Fibroblast of skin of left quadriceps (primary cell): ENCODE results near the gene GXYLT2.
"Not testable (repeated sequence)": the region's sequence is repeated elsewhere in the genome, so short reads cannot be mapped to it uniquely, and the experiment has no call there.

ENCODE experiments used
- DNase-seq, 2 experiments: peaks; one replicate each; pipeline ENCODE4 v3.0.0-alpha.2; 2013; ENCODE audit warnings: low read depth in 2 of 2

The GXYLT2 gene

GRCh38 chr3:72892081-72892775, 4.4 kb downstream of the GXYLT2 start:
- DNase-seq = peak; percentile 85 to 86

- no peak for DNase-seq
These were observed 5.0 kb downstream of the GXYLT2 start for GRCh38 chr3:72892870-72893269.

- DNase-seq = no peak
These were observed 7.2 kb downstream of the GXYLT2 start for GRCh38 chr3:72894976-72895552.

DNA sequence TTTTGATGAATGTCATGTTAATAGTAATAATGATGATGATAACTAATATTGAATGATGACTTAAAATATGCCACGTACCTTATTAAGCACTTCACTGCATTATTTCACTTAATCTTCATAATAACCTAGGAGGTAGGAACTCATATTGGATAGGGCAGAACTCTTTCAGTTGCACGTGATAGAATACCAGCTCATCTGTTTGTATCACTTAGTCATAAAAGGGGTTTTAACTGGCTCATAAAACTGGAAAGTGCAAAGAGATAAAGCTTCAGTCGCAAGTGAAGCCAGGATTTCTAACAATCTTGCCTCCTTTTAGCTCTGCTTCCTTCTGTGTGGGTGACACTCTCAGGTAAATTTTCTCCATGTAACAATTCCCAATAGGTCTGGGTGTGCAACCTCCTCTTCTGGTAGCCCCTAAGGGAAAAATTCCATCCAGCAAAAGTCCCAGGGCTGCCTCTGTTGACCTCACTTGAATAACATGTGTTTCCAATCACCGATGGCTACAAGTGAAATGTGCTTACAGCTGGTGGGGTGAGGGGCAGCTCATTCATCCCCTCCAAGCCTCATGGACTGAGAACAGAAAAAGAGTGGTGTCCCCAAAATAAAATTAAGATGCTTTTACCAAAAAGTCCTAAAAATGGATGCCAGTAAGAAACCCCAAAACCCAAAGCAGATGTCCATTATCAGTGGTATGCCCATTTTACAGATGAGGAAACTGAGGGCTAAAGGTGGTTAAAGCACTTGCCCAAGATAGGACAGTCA, 9.3 kb downstream of the GXYLT2 start:
- DNase-seq = peak in 1 of 2 experiments; percentile 56

DNA sequence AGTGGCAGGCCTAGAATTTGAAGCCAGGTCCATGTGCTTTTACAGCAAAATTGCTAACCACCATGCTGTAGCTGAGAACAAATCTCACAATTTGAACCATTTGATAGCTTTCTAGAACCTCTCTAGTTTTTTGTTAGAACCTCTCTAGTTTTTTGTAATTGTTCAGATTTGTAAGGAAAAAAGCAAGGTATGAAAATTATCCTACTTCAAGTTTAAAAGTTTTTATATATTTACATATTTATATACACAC, 9.8 kb downstream of the GXYLT2 start:
- DNase-seq = no peak

- no peak for DNase-seq
These were observed 11.5 kb downstream of the GXYLT2 start for GRCh38 chr3:72899349-72899765.

DNA sequence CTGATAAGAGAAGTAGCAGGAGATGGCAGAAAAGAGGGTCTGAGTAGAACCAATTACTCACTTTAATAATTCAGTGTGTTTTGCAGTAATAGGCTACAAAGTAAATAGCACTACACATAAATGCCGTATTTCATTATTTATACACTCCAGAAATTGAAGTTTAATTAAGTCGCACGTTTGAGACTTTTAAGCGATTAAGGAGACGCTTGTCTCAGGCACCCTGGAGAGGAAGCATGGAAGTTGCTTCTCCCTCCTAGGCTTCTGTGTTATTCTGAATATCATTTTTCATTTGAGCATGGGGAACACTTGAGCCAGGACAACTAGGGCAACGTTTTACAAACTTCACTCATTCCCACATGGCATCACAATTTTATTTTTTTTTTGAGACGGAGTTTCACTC, 12.2 kb downstream of the GXYLT2 start:
- DNase-seq = no peak

GRCh38 chr3:72901840-72902239, 14.0 kb downstream of the GXYLT2 start:
- DNase-seq = no peak

DNA sequence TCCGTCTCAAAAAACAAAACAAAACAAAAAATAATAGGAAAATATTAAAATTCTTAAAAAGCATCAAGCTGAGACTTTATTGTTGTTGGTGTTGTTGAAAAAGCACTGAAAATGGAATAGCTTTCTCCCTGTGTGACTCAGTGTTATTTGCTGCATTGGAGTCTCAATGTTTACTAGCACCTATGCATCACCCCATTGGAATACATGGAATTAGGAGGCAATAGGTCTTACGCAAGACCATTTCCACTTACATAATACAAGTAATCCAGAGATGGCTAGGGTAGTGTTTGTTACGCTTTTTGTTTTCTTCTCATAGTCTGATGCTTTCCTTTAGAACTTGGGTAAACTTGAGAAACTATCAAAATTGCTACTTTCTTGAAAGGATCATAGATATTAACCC, 15.2 kb downstream of the GXYLT2 start:
- DNase-seq = peak; percentile 63 to 64

DNA sequence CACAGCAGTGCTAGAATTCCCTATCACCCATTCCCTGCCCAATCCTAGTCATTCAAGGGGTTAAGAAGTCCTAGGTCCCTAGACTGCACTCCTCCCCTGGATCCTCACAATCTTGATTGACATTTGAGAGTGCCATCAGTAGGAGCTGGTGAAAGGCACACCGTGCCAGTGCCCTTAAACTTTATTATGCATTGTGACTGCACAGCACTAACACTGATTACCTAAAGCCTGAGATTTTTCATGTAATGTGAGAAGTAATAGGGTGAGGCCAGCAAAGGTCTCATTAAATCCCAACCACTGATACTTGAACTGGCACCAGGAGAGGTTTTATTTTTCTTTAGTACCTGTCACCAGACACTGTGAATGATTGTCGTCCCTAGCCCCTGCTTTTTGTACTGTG, 16.3 kb downstream of the GXYLT2 start:
- no peak for DNase-seq

DNA sequence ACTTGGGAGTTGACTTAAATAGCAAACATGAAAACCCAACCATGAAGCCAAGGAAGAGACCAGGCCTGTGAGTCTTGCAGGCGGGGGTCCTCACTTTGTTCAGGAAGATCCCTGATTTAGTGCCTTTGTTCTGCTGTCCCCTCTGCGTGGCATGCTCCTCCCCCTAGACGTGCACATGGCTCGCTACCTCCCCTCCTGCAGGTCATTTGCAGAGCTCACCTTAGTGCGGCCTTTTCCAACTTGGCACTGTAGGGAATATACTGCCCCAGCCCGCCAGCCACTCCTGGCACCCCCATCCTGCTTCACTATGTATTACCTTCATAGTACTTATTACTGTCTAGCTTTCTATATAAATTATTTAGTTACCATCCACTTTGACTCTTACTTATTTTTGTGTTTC, 18.3 kb downstream of the GXYLT2 start:
- DNase-seq = no peak

GRCh38 chr3:72907131-72907711, 19.4 kb downstream of the GXYLT2 start:
- DNase-seq = peak; percentile 84 to 85

- peak; percentile 54 to 57 for DNase-seq
These were observed 20.1 kb downstream of the GXYLT2 start for GRCh38 chr3:72907731-72908620.

GRCh38 chr3:72909591-72909990, 21.7 kb downstream of the GXYLT2 start:
- no peak for DNase-seq

- no peak for DNase-seq
These were observed 24.7 kb downstream of the GXYLT2 start for GRCh38 chr3:72912532-72912931.

DNA sequence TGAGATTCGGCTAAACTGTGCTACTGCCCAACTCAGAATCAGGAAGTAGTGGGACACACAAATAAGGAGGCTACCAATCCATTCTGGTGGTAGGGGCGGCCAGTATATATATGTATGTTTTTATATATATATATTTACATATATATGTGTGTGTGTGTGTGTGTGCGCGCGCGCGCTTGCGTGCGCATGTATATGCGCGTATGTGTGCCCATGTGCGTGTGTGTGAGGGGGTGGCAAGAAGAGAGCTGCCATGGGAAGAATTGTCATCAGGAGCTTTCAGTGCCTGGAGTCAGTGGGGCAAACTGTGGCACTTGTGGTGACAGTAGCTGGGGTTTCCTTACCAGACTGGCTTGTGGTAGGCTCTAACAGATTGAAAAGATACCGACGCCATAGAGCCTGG, 26.5 kb downstream of the GXYLT2 start:
- DNase-seq = no peak

DNA sequence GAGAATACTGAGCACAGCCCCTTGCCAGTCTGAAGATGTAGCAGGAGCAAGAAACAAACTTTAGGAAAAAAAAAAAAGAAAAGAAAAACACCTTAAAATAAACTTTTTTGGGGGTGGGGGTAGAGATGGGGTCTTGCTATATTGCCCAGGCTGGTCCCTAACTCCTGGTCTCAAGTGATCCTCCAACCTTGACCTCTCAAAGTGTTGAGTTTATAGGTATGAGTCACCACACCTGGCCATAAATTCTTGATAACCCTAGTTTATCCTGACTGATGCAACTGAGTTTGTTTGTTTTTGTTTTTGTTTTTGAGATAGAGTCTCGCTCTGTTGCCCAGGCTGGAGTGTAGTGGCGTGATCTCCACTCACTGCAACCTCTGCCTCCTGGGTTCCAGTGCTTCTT, 28.4 kb downstream of the GXYLT2 start:
- DNase-seq = no peak

GRCh38 chr3:72919520-72919919, 31.7 kb downstream of the GXYLT2 start:
- DNase-seq = no peak

DNA sequence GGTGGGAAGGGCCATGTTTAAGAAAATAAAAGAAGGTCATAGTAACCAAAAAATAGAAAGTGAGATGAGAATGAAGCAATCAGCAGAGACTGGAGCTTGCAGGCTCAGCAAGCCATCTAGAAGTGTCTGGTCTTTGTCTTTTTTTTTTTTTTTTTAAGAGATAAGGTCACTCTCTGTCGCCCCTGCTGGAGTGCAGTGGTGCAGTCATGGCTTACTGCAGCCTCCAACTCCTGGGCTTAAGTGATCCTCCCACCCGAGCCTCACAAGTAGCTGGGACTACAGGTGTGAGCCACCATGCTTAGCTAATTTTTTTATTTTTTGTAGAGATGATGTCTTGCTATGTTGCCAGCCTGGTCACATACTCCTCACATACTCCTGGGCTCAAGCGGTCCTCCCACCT, 36.2 kb downstream of the GXYLT2 start:
- DNase-seq = no peak

GRCh38 chr3:72928781-72929735, 41.2 kb downstream of the GXYLT2 start:
- not testable (repeated sequence) for DNase-seq

DNA sequence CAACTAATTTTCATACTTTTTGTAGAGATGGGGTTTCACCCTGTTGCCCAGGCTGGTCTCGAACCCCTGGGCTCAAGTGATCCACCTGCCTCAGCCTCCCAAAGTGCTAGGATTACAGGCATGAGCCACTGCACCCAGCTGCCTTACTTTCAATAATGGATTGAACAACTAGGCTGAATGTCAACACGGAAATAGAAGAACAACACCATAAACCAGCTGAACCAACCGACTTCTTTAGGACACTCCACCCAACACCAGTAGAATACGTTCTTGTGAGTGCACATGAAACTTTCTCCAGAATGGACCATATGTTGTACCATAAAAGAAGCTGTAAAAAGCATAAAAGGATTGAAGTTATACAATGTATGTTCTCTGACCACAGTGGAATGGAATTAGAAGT, 42.9 kb downstream of the GXYLT2 start:
- DNase-seq = no peak
